Sigmoid colon (tissue), 7 donors: ENCODE data around the gene BICRA. TPM values are rescaled to one million over a fixed set of nuclear protein-coding genes. Genes with fewer than 3 reads are reported as not detected.
A peak's percentile ranks its signal among the peaks of the same experiment; 100 is the strongest.
"Not testable (repeated sequence)": the region's sequence is repeated elsewhere in the genome, so short reads cannot be mapped to it uniquely, and the experiment has no call there.

Source experiments
- DNase-seq: peaks from one replicate; pipeline ENCODE4 v3.0.0-alpha.2; 2019
- H3K27ac ChIP-seq, 4 donors: fragments of 200-600 bp; sonication (generic); one replicate each; pipeline ENCODE4 v1.5.1; 2016 to 2019; ENCODE audit warnings: mild to moderate bottlenecking in 1 of 4
- H3K27me3 ChIP-seq, 3 donors: fragments of 200-600 bp; sonication (generic); one replicate each; pipeline ENCODE4 v1.5.1; 2019; ENCODE audit warnings: mild to moderate bottlenecking in 1 of 3
- H3K36me3 ChIP-seq, 4 donors: fragments of 200-600 bp; sonication (generic); one replicate each; pipeline ENCODE4 v1.5.1; 2016 to 2019
- H3K4me1 ChIP-seq, 4 donors: fragments of 200-600 bp; sonication (generic); one replicate each; pipeline ENCODE4 v1.5.1; 2017 to 2019
- H3K4me3 ChIP-seq, 4 donors: fragments of 200-600 bp; sonication (generic); one replicate each; pipeline ENCODE4 v1.5.1; 2017 to 2019; ENCODE audit warnings: mild to moderate bottlenecking in 2 of 4, moderate library complexity in 1 of 4
- H3K9me3 ChIP-seq, 4 donors: fragments of 200-600 bp in 3 of 4; sonication (generic) in 3 of 4; one replicate each; pipeline versions ENCODE4 v1.5.1 to v1.6.1; 2013 to 2019
- EP300 ChIP-seq, 4 donors: sonication (generic); formaldehyde crosslinking; IDR thresholded peaks; one replicate each; pipeline ENCODE4 v1.6.1; 2017; ENCODE audit warnings: antibody characterized with exemption in 4 of 4
- POLR2A ChIP-seq, 2 donors: fragments of 450-650 bp; IDR thresholded peaks; one replicate each; pipeline ENCODE4 v1.6.1; 2016; ENCODE audit warnings: antibody characterized with exemption in 2 of 2, mild to moderate bottlenecking in 2 of 2, moderate library complexity in 2 of 2
- POLR2AphosphoS5 ChIP-seq, 4 donors: sonication (generic); formaldehyde crosslinking; IDR thresholded peaks; one replicate each; pipeline ENCODE4 v1.6.1; 2017; ENCODE audit warnings: antibody characterized with exemption in 4 of 4
- WGBS, 2 donors: extraction: QIAGEN DNeasy Blood & Tissue Kit; methylation state at CpG; one replicate each; pipeline ENCODE4 v1.1.7; 2013; 5-methylcytosine and 5-hydroxymethylcytosine counted together
- intact Hi-C: fragments of 100-400 bp; cut with DNase I; formaldehyde crosslinking; loops from one replicate; pipeline ENCODE4 v1.15.1; 2023
- polyA plus RNA-seq, 3 donors: library from polyadenylated mRNA; stranded (reverse); fragments of 200-250 nt; gene quantifications; one replicate each; pipeline ENCODE4 v1.2.3, GENCODE V29; 2013
- total RNA-seq, 4 donors: library from RNA; depleted of rRNA; stranded (reverse); fragments of >200 nt; gene quantifications; one replicate each; pipeline ENCODE4 v1.1.0, GENCODE V29; 2016
- TF ChIP-seq, protein P1 (sequence below), 4 experiments: fragments of 450-650 bp in 3 of 4; fragments of 200-600 bp in 1 of 4; IDR thresholded peaks; one replicate each; pipeline ENCODE4 v1.5.1; 2016 to 2019; ENCODE audit warnings: antibody characterized with exemption in 4 of 4, mild to moderate bottlenecking in 3 of 4, moderate library complexity in 2 of 4
- donor health status: healthy with polysubstance abuse.
- donor health status: Bipolar disorder and iron deficiency.
- donor health status: healthy.

BICRA gene
- total and polyA plus RNA-seq, 7 donors = 1.8 to 21.6 (median 10.3) TPM

DNA sequence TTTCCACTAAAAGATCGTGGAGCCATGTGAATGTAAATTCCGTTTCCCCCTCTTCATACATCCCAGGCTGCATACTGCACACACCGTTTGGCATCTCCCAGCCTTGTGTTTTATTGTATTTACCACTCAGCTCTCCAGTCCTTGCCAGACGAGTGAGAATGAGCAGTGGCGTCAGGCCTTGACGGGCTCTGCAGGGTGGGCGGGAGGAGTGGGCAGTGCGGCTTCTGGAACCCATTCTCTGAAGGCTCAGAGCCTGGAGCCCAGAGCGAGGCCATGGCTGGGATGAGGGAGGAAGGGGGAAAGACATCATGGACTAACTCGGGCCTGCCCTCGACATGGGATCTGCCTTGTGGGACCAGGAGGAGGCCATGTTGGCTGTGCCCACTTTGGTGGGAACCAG, 25.1 kb downstream of the BICRA start:
- H3K27me3 ChIP-seq = no peaks in the 10 kb centered on the region
- peak; percentile 75 for DNase-seq
- H3K9me3 ChIP-seq = no peaks in the 10 kb centered on the region
- 70 to 83% methylated on average over 11 of the region's 11 CpGs for WGBS, 2 donors
- intact Hi-C loops = loop anchor here (2.0 kb wide), 1 partner anchor 31 kb away; no protein-coding TSS in a partner anchor
- peaks cover 0 to 77% (median 66%) of the 10 kb centered on the region in 4 donors for H3K4me1 ChIP-seq
- no peaks in the 10 kb centered on the region for H3K36me3 ChIP-seq
- TF ChIP-seq POLR2A (IDR thresholded peaks at IDR 0.05) (no peak), POLR2AphosphoS5 (IDR thresholded peaks at IDR 0.05) (peak; percentile 8 to 71 (median 60)), EP300 (IDR thresholded peaks at IDR 0.05) (peak in 1 of 4 donors; percentile 16)
- TF ChIP-seq, protein P1, sequence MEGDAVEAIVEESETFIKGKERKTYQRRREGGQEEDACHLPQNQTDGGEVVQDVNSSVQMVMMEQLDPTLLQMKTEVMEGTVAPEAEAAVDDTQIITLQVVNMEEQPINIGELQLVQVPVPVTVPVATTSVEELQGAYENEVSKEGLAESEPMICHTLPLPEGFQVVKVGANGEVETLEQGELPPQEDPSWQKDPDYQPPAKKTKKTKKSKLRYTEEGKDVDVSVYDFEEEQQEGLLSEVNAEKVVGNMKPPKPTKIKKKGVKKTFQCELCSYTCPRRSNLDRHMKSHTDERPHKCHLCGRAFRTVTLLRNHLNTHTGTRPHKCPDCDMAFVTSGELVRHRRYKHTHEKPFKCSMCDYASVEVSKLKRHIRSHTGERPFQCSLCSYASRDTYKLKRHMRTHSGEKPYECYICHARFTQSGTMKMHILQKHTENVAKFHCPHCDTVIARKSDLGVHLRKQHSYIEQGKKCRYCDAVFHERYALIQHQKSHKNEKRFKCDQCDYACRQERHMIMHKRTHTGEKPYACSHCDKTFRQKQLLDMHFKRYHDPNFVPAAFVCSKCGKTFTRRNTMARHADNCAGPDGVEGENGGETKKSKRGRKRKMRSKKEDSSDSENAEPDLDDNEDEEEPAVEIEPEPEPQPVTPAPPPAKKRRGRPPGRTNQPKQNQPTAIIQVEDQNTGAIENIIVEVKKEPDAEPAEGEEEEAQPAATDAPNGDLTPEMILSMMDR (IDR thresholded peaks at IDR 0.05) = no peak
- H3K27ac ChIP-seq = peak overlapping the region in 3 of 4 donors; percentile 81 to 86 (median 86)
- H3K4me3 ChIP-seq = no peak overlapping the region

DNA sequence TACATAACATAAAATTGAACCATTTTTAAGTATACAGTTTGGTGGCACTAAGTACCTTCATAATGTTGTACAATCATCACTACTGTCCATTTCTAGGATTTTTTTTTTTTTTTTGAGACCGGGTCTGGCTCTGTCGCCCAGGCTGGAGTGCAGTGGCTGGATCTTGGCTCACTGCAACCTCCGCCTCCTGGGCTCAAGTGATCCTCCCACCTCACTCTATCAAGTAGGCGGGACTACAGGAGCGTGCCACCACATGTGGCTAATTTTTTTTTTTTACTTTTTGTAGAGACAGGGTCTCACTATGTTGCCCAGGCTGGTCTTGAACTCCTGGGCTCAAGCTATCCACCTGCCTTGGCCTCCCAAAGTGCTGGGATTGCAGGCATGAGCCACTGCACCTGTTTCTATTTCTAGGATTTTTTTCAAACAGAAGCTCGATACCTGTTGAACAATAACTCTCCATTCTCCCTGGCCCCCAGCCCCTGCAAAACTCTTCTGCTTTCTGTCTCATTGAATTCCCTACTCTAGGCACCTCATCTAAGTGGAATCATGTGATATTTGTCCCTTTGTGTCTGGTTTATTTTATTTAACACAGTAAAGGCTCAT, 26.3 kb downstream of the BICRA start:
- not testable (repeated sequence) for H3K9me3 ChIP-seq

DNA sequence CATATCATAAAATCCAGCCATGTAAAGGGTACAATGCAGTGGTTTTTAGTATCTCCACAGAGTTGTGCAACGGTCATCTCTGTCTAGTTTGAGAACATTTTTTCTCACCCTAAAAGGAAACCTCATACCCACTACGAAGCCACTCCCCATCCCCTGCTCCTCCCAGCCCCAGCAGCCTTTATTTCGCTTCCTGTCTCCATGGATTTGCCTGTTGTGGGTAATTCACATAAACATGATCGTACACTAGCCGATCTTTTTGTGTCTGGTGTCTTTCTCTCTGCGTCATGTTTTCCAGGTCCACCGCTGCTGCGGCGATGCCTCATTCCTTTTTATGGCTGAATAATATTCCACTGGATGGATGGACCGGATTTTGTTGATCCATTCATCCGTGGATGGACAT, 28.6 kb downstream of the BICRA start:
- no peaks in the 10 kb centered on the region for H3K9me3 ChIP-seq
- 82 to 90% methylated on average over 11 of the region's 11 CpGs for WGBS, 2 donors
- DNase-seq = no peak
- H3K27me3 ChIP-seq = no peaks in the 10 kb centered on the region
- no peak overlapping the region for H3K4me3 ChIP-seq
- intact Hi-C loops = no loop called here
- TF ChIP-seq POLR2AphosphoS5 (IDR thresholded peaks at IDR 0.05) = peak in 3 of 4 donors; percentile 13 to 43 (median 35)
- TF ChIP-seq, protein P1 (IDR thresholded peaks at IDR 0.05) = no peak
- TF ChIP-seq EP300 (IDR thresholded peaks at IDR 0.05) = peak in 1 of 4 donors; percentile 70
- TF ChIP-seq POLR2A (IDR thresholded peaks at IDR 0.05) = no peak
- H3K4me1 ChIP-seq = peaks cover 0 to 58% (median 50%) of the 10 kb centered on the region in 4 donors
- H3K36me3 ChIP-seq = no peaks in the 10 kb centered on the region
- peak overlapping the region; percentile 65 to 86 (median 84) for H3K27ac ChIP-seq

More for the DNA sequence above, 26.3 kb downstream of the BICRA start:
- H3K36me3 ChIP-seq, H3K27me3 ChIP-seq, DNase-seq, H3K4me3 ChIP-seq, intact Hi-C loops: not testable (repeated sequence)
- Histone ChIP-seq H3K27ac (peak overlapping the region in 3 of 4 donors; percentile 81 to 86 (median 86)), H3K4me1 (peaks cover 0 to 77% (median 66%) of the 10 kb centered on the region in 4 donors)
- WGBS, 2 donors = 79 to 92% methylated on average over 6 of the region's 6 CpGs

DNA sequence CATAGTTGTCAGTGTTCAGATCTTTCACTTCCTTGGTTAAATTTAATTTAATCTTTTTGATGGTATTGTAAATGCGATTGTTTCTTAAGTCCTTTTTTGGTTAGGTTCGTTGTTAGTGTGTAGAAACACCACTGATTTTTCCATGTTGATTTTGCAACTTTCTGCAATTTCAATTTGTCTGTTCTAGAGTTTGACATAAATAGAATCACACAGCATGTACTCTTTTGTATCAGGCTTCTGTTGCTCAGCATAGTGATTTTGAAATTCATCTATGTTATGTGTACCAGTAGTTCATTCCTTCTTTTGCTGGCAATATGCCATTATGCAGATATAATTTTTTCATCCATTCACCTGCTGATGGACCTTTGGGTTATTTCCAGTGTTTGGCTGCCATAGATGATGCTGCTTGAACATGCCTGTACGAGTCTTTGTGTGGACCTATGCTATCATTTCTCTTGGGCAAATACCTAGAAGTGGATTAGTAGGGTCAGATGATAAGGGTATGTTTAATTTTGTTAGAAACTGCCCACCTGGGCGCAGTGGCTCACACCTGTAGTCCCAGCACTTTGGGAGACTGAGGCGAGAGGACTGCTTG, 33.1 kb downstream of the BICRA start:
- H3K36me3 ChIP-seq = no peaks in the 10 kb centered on the region
- intact Hi-C loops = no loop called here
- DNase-seq = no peak
- 82 to 85% methylated on average over 5 of the region's 5 CpGs for WGBS, 2 donors
- H3K9me3 ChIP-seq = no peaks in the 10 kb centered on the region
- H3K4me3 ChIP-seq = no peak overlapping the region
- no peak for TF ChIP-seq POLR2AphosphoS5 (IDR thresholded peaks at IDR 0.05)
- no peak for TF ChIP-seq EP300 (IDR thresholded peaks at IDR 0.05)
- no peak for TF ChIP-seq POLR2A (IDR thresholded peaks at IDR 0.05)
- TF ChIP-seq, protein P1 (IDR thresholded peaks at IDR 0.05) = no peak
- H3K27me3 ChIP-seq = no peaks in the 10 kb centered on the region
- peaks cover 0 to 67% (median 58%) of the 10 kb centered on the region in 4 donors for H3K4me1 ChIP-seq
- peak overlapping the region in 2 of 4 donors; percentile 81 to 85 for H3K27ac ChIP-seq

DNA sequence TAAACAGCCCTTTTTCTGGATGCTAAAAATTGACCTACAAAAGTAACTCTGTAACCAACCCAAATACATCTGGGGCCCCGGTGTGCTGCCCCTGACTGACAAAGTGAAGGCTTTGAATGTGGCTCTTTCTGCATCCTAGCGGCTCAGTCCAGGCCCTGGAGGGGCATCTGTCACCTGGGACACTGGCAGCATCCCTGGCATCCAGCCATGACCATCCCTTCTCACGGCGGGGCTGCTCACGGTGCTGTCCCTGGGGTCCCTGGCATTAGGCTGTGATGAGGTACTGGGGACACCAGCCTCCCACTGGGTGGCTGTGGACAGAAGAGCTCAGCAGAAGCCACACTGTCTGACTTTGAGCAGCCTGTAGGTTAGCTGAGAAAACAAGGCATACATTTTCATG, 34.3 kb downstream of the BICRA start:
- Histone ChIP-seq H3K4me3 (no peak overlapping the region), H3K4me1 (peaks cover 0 to 55% (median 52%) of the 10 kb centered on the region in 4 donors), H3K27me3 (no peaks in the 10 kb centered on the region), H3K36me3 (no peaks in the 10 kb centered on the region), H3K9me3 (no peaks in the 10 kb centered on the region), H3K27ac (peak overlapping the region in 2 of 4 donors; percentile 81 to 85)
- no peak for DNase-seq
- intact Hi-C loops = no loop called here
- 93 to 95% methylated on average over 5 of the region's 5 CpGs for WGBS, 2 donors
- TF ChIP-seq EP300 (IDR thresholded peaks at IDR 0.05) (no peak), POLR2AphosphoS5 (IDR thresholded peaks at IDR 0.05) (no peak), POLR2A (IDR thresholded peaks at IDR 0.05) (no peak)
- TF ChIP-seq, protein P1 (IDR thresholded peaks at IDR 0.05) = no peak
